Measurements from ENCODE around the gene MORN1.

GRCh38 chr1:2428490-2428889 is 37.1 kb upstream of the MORN1 start:
- no peak for TF ChIP-seq TAF1 (IDR thresholded peaks at IDR 0.05; ENCODE audit: control insufficient read depth, extremely low read depth, insufficient read depth, low read length, severe bottlenecking)
- TF ChIP-seq STAT5B (CRISPR knock-in tag; IDR thresholded peaks at IDR 0.05), result no peak
- no peak for TF ChIP-seq CEBPG (CRISPR knock-in tag; IDR thresholded peaks at IDR 0.05)
- TF ChIP-seq CEBPG (tag; conservative IDR thresholded peaks at IDR 0.05 in 1 of 2, IDR thresholded peaks at IDR 0.05 in 1 of 2), result no peak
- TF ChIP-seq NR2C2 (CRISPR knock-in tag; IDR thresholded peaks at IDR 0.05), result no peak
- no peak for TF ChIP-seq NR2C2 (tag; IDR thresholded peaks at IDR 0.05)
- TF ChIP-seq POLR2AphosphoS5 (IDR thresholded peaks at IDR 0.05; ENCODE audit: control insufficient read depth, insufficient read depth, low read depth, low read length), result no peak
- TF ChIP-seq POLR2A (conservative IDR thresholded peaks at IDR 0.05), result no peak
- TF ChIP-seq YY1 (IDR thresholded peaks at IDR 0.05; ENCODE audit: borderline replicate concordance in 1 of 3, control insufficient read depth in 1 of 3, extremely low read depth in 1 of 3, insufficient read depth in 3 of 3, insufficient read length in 1 of 3, insufficient replicate concordance in 2 of 3, low read depth in 1 of 3, low read length in 2 of 3), result no peak
- TF ChIP-seq PHF8 (IDR thresholded peaks at IDR 0.05; ENCODE audit: borderline replicate concordance, low read length), result no peak
- TF ChIP-seq, protein P1, sequence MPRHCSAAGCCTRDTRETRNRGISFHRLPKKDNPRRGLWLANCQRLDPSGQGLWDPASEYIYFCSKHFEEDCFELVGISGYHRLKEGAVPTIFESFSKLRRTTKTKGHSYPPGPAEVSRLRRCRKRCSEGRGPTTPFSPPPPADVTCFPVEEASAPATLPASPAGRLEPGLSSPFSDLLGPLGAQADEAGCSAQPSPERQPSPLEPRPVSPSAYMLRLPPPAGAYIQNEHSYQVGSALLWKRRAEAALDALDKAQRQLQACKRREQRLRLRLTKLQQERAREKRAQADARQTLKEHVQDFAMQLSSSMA (CRISPR knock-in tag; IDR thresholded peaks at IDR 0.05), result no peak

All from K562 (cell line).